ENCODE measurements around the gene SLX4IP. TPM values are rescaled to one million over a fixed set of nuclear protein-coding genes. Genes with fewer than 3 reads are reported as not detected.
"Not testable (repeated sequence)": the region's sequence is repeated elsewhere in the genome, so short reads cannot be mapped to it uniquely, and the experiment has no call there.

SLX4IP gene
- total RNA-seq, 1 experiment from 2014 or later, result 11.1 TPM

- Histone ChIP-seq H4K20me1 (ENCODE audit: insufficient read depth) (no peaks in the 10 kb centered on the region), H3K4me3 (replicated peaks in 1 of 2; ENCODE audit: low read depth in 1 of 2, low read length in 2 of 2) (no peak overlapping the region), H3K36me3 (ENCODE audit: control insufficient read depth in 1 of 2, insufficient read depth in 2 of 2, low read length in 2 of 2) (no peaks in the 10 kb centered on the region), H3K4me2 (ENCODE audit: low read length) (no peak overlapping the region), H3K9ac (ENCODE audit: low read length) (no peak overlapping the region), H2AFZ (ENCODE audit: low read depth, low read length, poor library complexity, severe bottlenecking) (no peak overlapping the region), H3K9me3 (ENCODE audit: control insufficient read depth in 1 of 2, insufficient read depth in 1 of 2, low read depth in 1 of 2, low read length in 2 of 2) (no peaks in the 10 kb centered on the region), H3K4me1 (ENCODE audit: control insufficient read depth in 1 of 2, insufficient read depth in 2 of 2, low read length in 2 of 2) (peaks cover 10 to 18% of the 10 kb centered on the region in 2 experiments), H3K27me3 (ENCODE audit: insufficient read depth, low read length) (no peaks in the 10 kb centered on the region), H3K9me2 (ENCODE audit: insufficient read depth) (no peaks in the 10 kb centered on the region), H3K79me2 (ENCODE audit: insufficient read depth, low read length) (no peaks in the 10 kb centered on the region), H3K27ac (ENCODE audit: low read depth, low read length) (no peak overlapping the region)
- RAD21 ChIA-PET (ENCODE audit: low non-redundant PET in 1 of 2, low total read pairs in 2 of 2, uncharacterized antibody in 2 of 2, unreplicated experiment in 2 of 2), result no interaction called here
- intact Hi-C loops (cut with micrococcal nuclease), result no loop called here
- CTCF ChIA-PET, result no interaction called here
- BruUV-seq (replicated peaks), result no TSS peak
- TF ChIP-seq YY1 (IDR thresholded peaks at IDR 0.05; ENCODE audit: extremely low read depth, insufficient replicate concordance, low read depth, low read length) (no peak), ELF1 (IDR thresholded peaks at IDR 0.05; ENCODE audit: borderline replicate concordance, low read depth) (no peak), MAX (IDR thresholded peaks at IDR 0.05) (no peak), SP1 (IDR thresholded peaks at IDR 0.05; ENCODE audit: low read depth) (no peak), POLR2A (IDR thresholded peaks at IDR 0.05; ENCODE audit: borderline replicate concordance, extremely low read depth, insufficient read depth, insufficient read length) (no peak), JUND (IDR thresholded peaks at IDR 0.05) (no peak), CBX3 (IDR thresholded peaks at IDR 0.05; ENCODE audit: low read depth) (no peak), EGR1 (IDR thresholded peaks at IDR 0.05; ENCODE audit: low read depth) (no peak), TCF7L2 (IDR thresholded peaks at IDR 0.05; ENCODE audit: borderline replicate concordance, extremely low read depth, insufficient read depth, insufficient read length) (no peak), SIN3A (IDR thresholded peaks at IDR 0.05; ENCODE audit: low read depth) (no peak)
- ATAC-seq (no peak), DNase-seq (ENCODE audit: low read depth, low spot score) (no peak)
- POLR2A ChIA-PET, result no interaction called here
Measured at GRCh38 chr20:10586296-10586695, 151.2 kb downstream of the SLX4IP start.

GRCh38 chr20:10590446-10590845 lies 155.3 kb downstream of the SLX4IP start:
- H3K9ac ChIP-seq (ENCODE audit: low read length); POLR2A ChIA-PET; H3K9me3 ChIP-seq (ENCODE audit: control insufficient read depth in 1 of 2, insufficient read depth in 1 of 2, low read depth in 1 of 2, low read length in 2 of 2); H3K36me3 ChIP-seq (ENCODE audit: control insufficient read depth in 1 of 2, insufficient read depth in 2 of 2, low read length in 2 of 2); H4K20me1 ChIP-seq (ENCODE audit: insufficient read depth); DNase-seq (ENCODE audit: low read depth, low spot score); H3K9me2 ChIP-seq (ENCODE audit: insufficient read depth); H3K79me2 ChIP-seq (ENCODE audit: insufficient read depth, low read length); CTCF ChIA-PET; RAD21 ChIA-PET (ENCODE audit: low non-redundant PET in 1 of 2, low total read pairs in 2 of 2, uncharacterized antibody in 2 of 2, unreplicated experiment in 2 of 2); H3K4me3 ChIP-seq (replicated peaks in 1 of 2; ENCODE audit: low read depth in 1 of 2, low read length in 2 of 2); H3K4me2 ChIP-seq (ENCODE audit: low read length); ATAC-seq; intact Hi-C loops (cut with micrococcal nuclease); BruUV-seq (replicated peaks); H3K27me3 ChIP-seq (ENCODE audit: insufficient read depth, low read length); H2AFZ ChIP-seq (ENCODE audit: low read depth, low read length, poor library complexity, severe bottlenecking); H3K27ac ChIP-seq (ENCODE audit: low read depth, low read length): not testable (repeated sequence)
- peaks cover 20 to 30% of the 10 kb centered on the region in 2 experiments; a peak in 3 of 4 replicates for H3K4me1 ChIP-seq (ENCODE audit: control insufficient read depth in 1 of 2, insufficient read depth in 2 of 2, low read length in 2 of 2)

Data from HCT116 (cell line).